Lower leg skin (tissue), 4 donors: Measurements from ENCODE around the gene TMC1. TPM values are rescaled to one million over a fixed set of nuclear protein-coding genes. Genes with fewer than 3 reads are reported as not detected.

Source experiments
- DNase-seq, 2 donors: peaks; one replicate each; pipeline ENCODE4 v3.0.0-alpha.2; 2019; ENCODE audit warnings: low spot score in 2 of 2
- H3K4me3 ChIP-seq: fragments of 200-600 bp; sonication (generic); 2 replicates; pipeline ENCODE4 v1.5.1; 2017; ENCODE audit warnings: mild to moderate bottlenecking, low read depth; ENCODE audit not compliant: poor library complexity, severe bottlenecking
- POLR2A ChIP-seq, 2 donors: fragments of 450-650 bp; IDR thresholded peaks; one replicate each; pipeline ENCODE4 v1.6.1; 2016 to 2017; ENCODE audit warnings: antibody characterized with exemption in 2 of 2, mild to moderate bottlenecking in 1 of 2, moderate library complexity in 1 of 2
- WGBS, 2 donors: methylation state at CpG; one replicate each; pipeline ENCODE4 v1.1.5; 2018; 5-methylcytosine and 5-hydroxymethylcytosine counted together
- intact Hi-C: fragments of 100-400 bp; cut with DNase I; formaldehyde crosslinking; loops from one replicate; pipeline ENCODE4 v1.15.0; 2023; ENCODE audit warnings: low total_unique reads
- total RNA-seq, 4 donors: library from RNA; depleted of rRNA; stranded (reverse); fragments of >200 nt; gene quantifications; one replicate each; pipeline ENCODE4 v1.1.0, GENCODE V29; 2016
- TF ChIP-seq, protein P1 (sequence below), 3 donors: fragments of 450-650 bp; IDR thresholded peaks; one replicate each; pipeline ENCODE4 v1.5.1; 2016; ENCODE audit warnings: antibody characterized with exemption in 3 of 3, mild to moderate bottlenecking in 3 of 3, moderate library complexity in 2 of 3

Gene TMC1
- total RNA-seq, 4 donors from 2014 or later: 0.13 to 0.46 TPM; not detected in 2

DNA sequence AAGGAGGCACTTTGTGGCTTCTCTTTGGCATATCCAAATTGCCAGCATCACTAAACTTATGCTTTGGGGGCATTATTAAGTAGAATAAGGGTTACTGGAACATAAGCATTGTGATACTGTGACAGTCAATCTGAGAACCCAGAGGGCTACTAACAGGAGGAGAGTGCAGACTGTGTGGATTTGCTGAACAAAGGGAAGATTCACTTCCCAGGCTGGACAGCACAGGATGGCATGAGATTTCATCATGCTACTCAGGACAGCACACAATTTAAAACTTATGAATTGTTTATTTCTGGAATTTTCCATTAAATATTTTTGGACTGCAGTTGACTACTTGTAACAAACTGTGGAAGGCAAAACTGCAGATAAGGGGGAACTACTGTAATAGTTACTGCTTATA is 212.5 kb downstream of the TMC1 start:
- H3K4me3 ChIP-seq: no peak overlapping the region
- no peak for DNase-seq
- intact Hi-C loops: no loop called here
- TF ChIP-seq POLR2A (IDR thresholded peaks at IDR 0.05): no peak
- TF ChIP-seq, protein P1, sequence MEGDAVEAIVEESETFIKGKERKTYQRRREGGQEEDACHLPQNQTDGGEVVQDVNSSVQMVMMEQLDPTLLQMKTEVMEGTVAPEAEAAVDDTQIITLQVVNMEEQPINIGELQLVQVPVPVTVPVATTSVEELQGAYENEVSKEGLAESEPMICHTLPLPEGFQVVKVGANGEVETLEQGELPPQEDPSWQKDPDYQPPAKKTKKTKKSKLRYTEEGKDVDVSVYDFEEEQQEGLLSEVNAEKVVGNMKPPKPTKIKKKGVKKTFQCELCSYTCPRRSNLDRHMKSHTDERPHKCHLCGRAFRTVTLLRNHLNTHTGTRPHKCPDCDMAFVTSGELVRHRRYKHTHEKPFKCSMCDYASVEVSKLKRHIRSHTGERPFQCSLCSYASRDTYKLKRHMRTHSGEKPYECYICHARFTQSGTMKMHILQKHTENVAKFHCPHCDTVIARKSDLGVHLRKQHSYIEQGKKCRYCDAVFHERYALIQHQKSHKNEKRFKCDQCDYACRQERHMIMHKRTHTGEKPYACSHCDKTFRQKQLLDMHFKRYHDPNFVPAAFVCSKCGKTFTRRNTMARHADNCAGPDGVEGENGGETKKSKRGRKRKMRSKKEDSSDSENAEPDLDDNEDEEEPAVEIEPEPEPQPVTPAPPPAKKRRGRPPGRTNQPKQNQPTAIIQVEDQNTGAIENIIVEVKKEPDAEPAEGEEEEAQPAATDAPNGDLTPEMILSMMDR (IDR thresholded peaks at IDR 0.05): no peak

DNA sequence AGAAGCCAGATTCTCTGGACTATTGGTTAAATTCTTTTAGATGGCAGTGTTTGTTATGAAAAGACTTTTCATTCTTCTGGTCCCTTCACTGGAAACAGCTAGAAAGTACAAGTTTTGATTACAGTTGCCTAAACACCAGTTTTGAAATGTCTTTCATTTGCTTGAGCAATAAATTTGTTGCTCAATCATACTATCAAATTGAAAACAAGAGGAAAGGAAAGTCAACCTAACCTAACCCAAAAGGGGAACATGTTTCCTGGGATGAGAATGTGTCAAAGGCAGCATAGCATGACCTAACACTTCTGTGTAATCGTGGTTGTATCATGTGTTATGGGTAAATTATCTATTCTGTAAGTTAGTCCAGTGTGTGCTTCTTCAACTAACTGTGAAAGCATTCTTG is 213.2 kb downstream of the TMC1 start:
- no peak for DNase-seq
- no peak overlapping the region for H3K4me3 ChIP-seq
- intact Hi-C loops: no loop called here
- WGBS, 2 donors: 37 to 59% methylated on average over 1 of the region's 1 CpG
- no peak for TF ChIP-seq POLR2A (IDR thresholded peaks at IDR 0.05)
- TF ChIP-seq, protein P1 (IDR thresholded peaks at IDR 0.05): no peak

DNA sequence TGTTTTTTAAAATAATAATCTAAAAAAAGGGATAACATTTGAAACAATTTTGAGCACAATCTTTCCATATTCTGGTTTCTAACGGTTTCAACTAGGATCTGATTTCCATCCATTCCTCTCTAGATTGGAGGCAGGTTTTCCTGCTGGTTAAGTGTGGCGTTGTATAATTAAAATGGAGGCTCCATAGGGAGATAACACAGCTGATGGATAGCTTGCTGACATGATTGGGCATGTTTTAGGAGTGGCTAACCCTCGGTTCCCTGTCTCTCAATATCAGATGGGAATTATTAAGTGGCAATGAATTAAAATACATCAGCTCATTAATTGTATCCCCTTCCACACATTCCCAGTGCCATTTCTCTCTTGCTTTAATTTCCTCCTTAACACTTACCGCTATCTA is 222.4 kb downstream of the TMC1 start:
- intact Hi-C loops: no loop called here
- WGBS, 2 donors: 61 to 74% methylated on average over 4 of the region's 4 CpGs

DNA sequence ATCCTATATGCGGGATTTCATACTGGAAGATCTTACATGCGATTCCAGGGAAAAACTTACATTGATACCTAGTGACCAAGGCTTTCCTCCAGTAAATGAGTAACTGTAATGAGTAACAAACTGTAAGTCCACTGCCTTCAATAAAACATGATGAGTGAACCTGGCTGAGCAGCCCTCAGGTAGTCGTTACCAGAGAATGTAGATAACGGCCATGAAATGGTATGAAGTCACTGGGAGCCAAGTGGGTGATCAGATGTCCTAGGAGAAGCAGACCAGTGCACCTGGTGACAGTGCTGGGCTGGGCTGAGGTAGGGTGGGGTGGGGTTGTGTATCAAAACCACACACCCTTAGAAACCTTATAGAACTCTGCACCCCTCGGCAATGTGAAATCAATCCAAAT is 227.9 kb downstream of the TMC1 start:
- no peak for TF ChIP-seq POLR2A (IDR thresholded peaks at IDR 0.05)
- TF ChIP-seq, protein P1 (IDR thresholded peaks at IDR 0.05): no peak
- intact Hi-C loops: no loop called here
- no peak for DNase-seq
- WGBS, 2 donors: 80 to 89% methylated on average over 5 of the region's 5 CpGs
- H3K4me3 ChIP-seq: no peak overlapping the region

More for the DNA sequence above, 222.4 kb downstream of the TMC1 start:
- no peak overlapping the region for H3K4me3 ChIP-seq
- TF ChIP-seq POLR2A (IDR thresholded peaks at IDR 0.05): no peak
- TF ChIP-seq, protein P1 (IDR thresholded peaks at IDR 0.05): no peak
- DNase-seq: no peak

DNA sequence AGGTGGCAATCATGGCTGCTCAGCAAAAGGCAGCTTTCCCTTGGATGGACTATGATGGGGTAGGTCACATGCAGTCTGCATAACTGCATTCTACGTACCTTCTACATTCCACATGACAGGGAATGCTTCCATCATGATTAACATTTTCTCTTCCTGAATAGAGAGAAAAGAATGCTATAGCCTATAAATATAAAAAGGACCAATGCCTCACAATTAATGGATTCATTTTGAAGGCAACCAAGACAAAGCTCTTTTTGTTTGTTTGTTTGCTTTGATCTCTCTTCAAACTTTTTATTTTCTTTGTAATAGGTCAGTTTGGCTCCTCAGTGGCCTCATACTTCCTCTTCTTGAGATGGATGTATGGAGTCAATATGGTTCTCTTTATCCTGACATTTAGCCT is 230.1 kb downstream of the TMC1 start:
- 53 to 60% methylated on average over 1 of the region's 1 CpG for WGBS, 2 donors
- no peak overlapping the region for H3K4me3 ChIP-seq
- intact Hi-C loops: no loop called here
- no peak for DNase-seq
- no peak for TF ChIP-seq POLR2A (IDR thresholded peaks at IDR 0.05)
- TF ChIP-seq, protein P1 (IDR thresholded peaks at IDR 0.05): no peak

DNA sequence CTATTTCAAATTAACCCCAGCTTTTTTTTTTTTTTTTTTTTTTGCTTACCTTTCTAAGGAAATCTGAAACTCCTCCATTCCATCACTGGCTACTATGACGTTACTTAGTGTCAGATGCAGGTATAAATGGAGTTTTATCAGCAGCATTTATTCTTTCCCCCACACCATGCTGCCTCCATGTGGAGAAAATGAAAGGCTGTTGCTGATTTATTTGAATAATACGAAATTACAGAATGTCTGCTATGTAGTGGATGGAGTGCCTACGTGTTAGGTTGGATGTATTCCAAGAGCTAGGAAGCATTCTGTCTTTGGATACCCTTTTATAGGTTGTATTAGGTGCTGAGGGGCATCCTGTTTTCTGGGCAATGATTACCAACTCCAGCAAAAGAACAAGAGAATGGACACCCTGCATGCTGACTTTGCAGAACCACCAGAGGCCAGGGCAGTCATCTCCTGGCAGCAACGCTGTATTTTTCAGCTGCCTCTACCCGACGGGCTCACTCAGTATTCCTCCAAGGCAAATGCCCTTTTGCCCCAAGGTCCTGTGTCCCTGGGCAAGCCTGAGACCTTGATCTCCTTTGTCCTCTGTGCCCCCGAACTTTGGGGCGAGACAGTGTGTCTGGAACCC is 232.0 kb downstream of the TMC1 start:
- TF ChIP-seq, protein P1 (IDR thresholded peaks at IDR 0.05): no peak
- TF ChIP-seq POLR2A (IDR thresholded peaks at IDR 0.05): no peak
- WGBS, 2 donors: 58 to 60% methylated on average over 8 of the region's 8 CpGs
- DNase-seq: no peak
- no peak overlapping the region for H3K4me3 ChIP-seq
- intact Hi-C loops: no loop called here
